ENCODE data around the gene ALDH1A1. TPM values are rescaled to one million over a fixed set of nuclear protein-coding genes. Genes with fewer than 3 reads are reported as not detected.

The ALDH1A1 gene
- total and polyA plus RNA-seq, 9 of the 15 experiments (the other 6 are each of a cell fraction or from before 2014, with no cell fraction given), result 1.8 to 86.3 (median 24.4) TPM

DNA sequence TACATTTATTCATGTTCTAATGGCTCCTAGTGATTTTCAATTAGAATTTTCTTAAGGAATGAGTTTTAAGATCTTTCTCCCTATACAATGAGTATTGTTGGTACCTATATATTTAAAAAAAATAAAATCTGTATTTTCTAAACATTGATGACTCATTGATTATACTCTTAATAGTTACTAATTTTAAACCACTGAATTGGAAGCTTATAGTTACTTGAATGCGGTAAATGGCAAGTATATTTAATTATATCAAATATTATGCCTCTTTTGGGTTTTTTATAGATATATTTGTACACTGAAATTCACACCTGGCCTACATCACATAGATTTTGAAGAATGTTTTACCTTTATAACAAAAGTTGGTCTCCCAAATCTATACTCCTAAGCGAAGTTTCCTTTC, 38.9 kb upstream of the ALDH1A1 start:
- no peaks in the 10 kb centered on the region for H3K9me1 ChIP-seq (ENCODE audit: control insufficient read depth, insufficient read depth, low read length)
- no peak overlapping the region for H2AFZ ChIP-seq (ENCODE audit: low read depth, low read length)
- ATAC-seq (no peak), DNase-seq (ENCODE audit: extremely low read depth in 1 of 4, low spot score in 3 of 4) (no peak), FAIRE-seq (no peak)
- in situ Hi-C loops (cut with MboI), result no loop called here
- BruUV-seq (replicated peaks), result no TSS peak
- WGBS (ENCODE audit: insufficient coverage, low coverage, missing lambda C conversion rate), result 100% methylated on average over 2 of the region's 2 CpGs
- H3K4me1 ChIP-seq (replicated peaks in 1 of 2; ENCODE audit: control insufficient read depth in 2 of 2, insufficient read depth in 2 of 2, low read length in 2 of 2), result peaks cover 0 to 3% of the 10 kb centered on the region in 2 experiments; a peak in 2 of 5 replicates
- intact Hi-C loops (cut with micrococcal nuclease), result no loop called here
- H3K9me3 ChIP-seq (replicated peaks; ENCODE audit: control insufficient read depth, insufficient read depth, low read depth, low read length), result no peaks in the 10 kb centered on the region
- no peaks in the 10 kb centered on the region for H3K27me3 ChIP-seq (ENCODE audit: control insufficient read depth in 2 of 2, insufficient read depth in 2 of 2, low read length in 2 of 2)
- ChIA-PET CTCF (ENCODE audit: low intra/inter-chr PET ratio) (no interaction called here), POLR2A (no interaction called here)
- no peak overlapping the region for H3K27ac ChIP-seq (ENCODE audit: extremely low read depth, low read depth, low read length)
- no peaks in the 10 kb centered on the region for H3K79me2 ChIP-seq (ENCODE audit: control insufficient read depth, insufficient read depth, low read length)
- no peak overlapping the region for H3K4me3 ChIP-seq
- TF ChIP-seq ZNF347 (CRISPR knock-in tag; IDR thresholded peaks at IDR 0.05; ENCODE audit: low read depth), result no peak
- no peak for TF ChIP-seq FOXJ3 (CRISPR knock-in tag; IDR thresholded peaks at IDR 0.05)
- TF ChIP-seq CHD2 (IDR thresholded peaks at IDR 0.05; ENCODE audit: low read depth, low read length), result no peak
- TF ChIP-seq, protein P1, sequence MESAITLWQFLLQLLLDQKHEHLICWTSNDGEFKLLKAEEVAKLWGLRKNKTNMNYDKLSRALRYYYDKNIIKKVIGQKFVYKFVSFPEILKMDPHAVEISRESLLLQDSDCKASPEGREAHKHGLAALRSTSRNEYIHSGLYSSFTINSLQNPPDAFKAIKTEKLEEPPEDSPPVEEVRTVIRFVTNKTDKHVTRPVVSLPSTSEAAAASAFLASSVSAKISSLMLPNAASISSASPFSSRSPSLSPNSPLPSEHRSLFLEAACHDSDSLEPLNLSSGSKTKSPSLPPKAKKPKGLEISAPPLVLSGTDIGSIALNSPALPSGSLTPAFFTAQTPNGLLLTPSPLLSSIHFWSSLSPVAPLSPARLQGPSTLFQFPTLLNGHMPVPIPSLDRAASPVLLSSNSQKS (CRISPR knock-in tag; IDR thresholded peaks at IDR 0.05), result no peak
- no peak for TF ChIP-seq HNRNPUL1 (IDR thresholded peaks at IDR 0.05; ENCODE audit: low read length)
- TF ChIP-seq ZNF717 (CRISPR knock-in tag; IDR thresholded peaks at IDR 0.05), result no peak
- no peak for TF ChIP-seq SRSF7 (optimal IDR thresholded peaks at IDR 0.05; ENCODE audit: low read depth, low read length)
- no peak for TF ChIP-seq HDAC2 (IDR thresholded peaks at IDR 0.05)
- no peak for TF ChIP-seq TOE1 (IDR thresholded peaks at IDR 0.05; ENCODE audit: borderline replicate concordance)
- TF ChIP-seq TOE1 (CRISPR knock-in tag; IDR thresholded peaks at IDR 0.05; ENCODE audit: borderline replicate concordance, low read depth), result no peak
- TF ChIP-seq ATF1 (CRISPR knock-in tag; IDR thresholded peaks at IDR 0.05), result no peak
- TF ChIP-seq ATF1 (tag; IDR thresholded peaks at IDR 0.05), result no peak
- H3K4me2 ChIP-seq (ENCODE audit: insufficient read depth, low read length), result no peak overlapping the region
- no peak overlapping the region for H3K9ac ChIP-seq (ENCODE audit: insufficient read depth in 1 of 2, low read depth in 2 of 2, low read length in 2 of 2)
- H4K20me1 ChIP-seq (replicated peaks; ENCODE audit: control insufficient read depth, insufficient read depth, low read length), result no peaks in the 10 kb centered on the region
- H3K36me3 ChIP-seq (ENCODE audit: control insufficient read depth, insufficient read depth, low read length), result no peaks in the 10 kb centered on the region
